ENCODE measurements around the gene CCL22.

The CCL22 gene

DNA sequence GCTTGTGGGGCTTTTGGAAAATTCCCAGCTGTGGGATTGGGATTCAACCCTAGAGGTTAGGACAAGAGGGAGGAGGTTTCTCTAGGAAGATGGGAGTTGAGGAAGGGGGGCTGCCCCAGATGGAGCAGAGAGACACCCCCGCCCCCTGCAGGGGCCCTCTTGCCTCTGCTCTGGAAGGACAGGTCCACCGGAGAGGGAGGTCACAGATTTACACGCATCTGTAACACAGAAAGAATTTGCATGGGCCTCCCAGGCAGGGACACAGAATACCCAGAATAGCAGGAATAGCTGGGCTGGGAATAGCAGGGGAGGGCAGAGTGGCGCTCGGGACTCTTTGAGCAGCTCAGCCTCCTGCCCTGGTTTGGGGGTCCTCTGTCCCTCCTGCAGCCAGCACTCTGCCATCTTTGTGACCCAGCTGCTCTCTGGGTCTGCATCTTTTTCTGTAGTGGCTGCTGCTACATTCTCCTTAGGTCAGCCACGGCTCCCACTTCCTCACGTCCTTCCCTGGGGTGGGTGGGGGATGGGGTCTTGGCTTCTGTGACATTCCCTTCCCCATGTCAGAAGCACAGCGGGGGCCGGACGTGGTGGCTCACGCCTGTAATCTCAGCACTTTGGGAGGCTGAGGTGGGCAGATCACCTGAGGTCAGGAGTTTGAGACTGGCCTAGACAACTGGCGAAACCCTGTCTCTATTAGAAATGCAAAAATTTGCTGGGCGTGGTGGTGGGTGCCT is 40.2 kb upstream of the CCL22 start:
- DNase-seq (ENCODE audit: low read depth), result no peak
- TF ChIP-seq, protein P1, sequence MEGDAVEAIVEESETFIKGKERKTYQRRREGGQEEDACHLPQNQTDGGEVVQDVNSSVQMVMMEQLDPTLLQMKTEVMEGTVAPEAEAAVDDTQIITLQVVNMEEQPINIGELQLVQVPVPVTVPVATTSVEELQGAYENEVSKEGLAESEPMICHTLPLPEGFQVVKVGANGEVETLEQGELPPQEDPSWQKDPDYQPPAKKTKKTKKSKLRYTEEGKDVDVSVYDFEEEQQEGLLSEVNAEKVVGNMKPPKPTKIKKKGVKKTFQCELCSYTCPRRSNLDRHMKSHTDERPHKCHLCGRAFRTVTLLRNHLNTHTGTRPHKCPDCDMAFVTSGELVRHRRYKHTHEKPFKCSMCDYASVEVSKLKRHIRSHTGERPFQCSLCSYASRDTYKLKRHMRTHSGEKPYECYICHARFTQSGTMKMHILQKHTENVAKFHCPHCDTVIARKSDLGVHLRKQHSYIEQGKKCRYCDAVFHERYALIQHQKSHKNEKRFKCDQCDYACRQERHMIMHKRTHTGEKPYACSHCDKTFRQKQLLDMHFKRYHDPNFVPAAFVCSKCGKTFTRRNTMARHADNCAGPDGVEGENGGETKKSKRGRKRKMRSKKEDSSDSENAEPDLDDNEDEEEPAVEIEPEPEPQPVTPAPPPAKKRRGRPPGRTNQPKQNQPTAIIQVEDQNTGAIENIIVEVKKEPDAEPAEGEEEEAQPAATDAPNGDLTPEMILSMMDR (conservative IDR thresholded peaks at IDR 0.05; ENCODE audit: low read depth, low read length), result no peak

DNA sequence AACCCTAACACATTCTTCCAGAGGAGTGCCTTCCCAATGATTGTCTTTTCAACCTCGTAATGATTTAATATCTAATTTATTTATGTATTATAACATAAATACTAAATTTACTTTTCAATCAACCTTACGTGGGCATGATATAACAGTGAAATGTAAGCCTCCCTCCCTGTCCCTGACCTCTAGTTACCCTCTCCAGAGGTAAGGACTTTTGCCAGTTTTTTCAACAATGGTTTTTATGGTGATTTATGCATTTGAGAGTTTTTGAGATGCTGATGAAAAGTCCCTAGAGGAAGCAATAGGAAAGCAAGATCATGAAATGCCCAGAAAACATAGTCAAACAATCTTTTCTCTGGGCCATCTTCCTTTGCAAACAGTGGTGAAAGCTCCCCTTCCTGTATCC is 38.9 kb upstream of the CCL22 start:
- TF ChIP-seq, protein P1 (conservative IDR thresholded peaks at IDR 0.05; ENCODE audit: low read depth, low read length), result no peak
- no peak for DNase-seq (ENCODE audit: low read depth)
- H3K4me3 ChIP-seq (ENCODE audit: low read length), result no peak overlapping the region

More for the DNA sequence above, 40.2 kb upstream of the CCL22 start:
- no peak overlapping the region for H3K4me3 ChIP-seq (ENCODE audit: low read length)

DNA sequence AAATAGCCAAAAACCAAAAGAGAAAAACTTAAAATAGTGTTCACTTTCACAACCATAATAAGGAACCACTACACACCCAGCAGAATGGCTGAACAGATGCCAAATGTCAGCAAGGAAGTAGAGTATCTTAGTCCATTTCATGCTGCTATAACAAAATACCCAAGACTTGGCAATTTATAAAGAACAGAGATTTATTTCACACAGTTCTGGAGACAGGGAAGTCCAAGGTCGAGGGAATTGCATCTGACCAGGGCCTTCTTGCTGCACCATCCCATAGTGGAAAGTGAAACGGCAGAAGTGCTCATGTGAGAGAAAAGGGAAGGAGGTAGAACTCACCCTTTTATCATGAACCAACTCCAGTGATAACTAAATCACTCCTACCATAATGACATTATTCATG is 33.8 kb upstream of the CCL22 start:
- DNase-seq (ENCODE audit: low read depth), result no peak
- TF ChIP-seq, protein P1 (conservative IDR thresholded peaks at IDR 0.05; ENCODE audit: low read depth, low read length), result no peak
- H3K4me3 ChIP-seq (ENCODE audit: low read length), result no peak overlapping the region

DNA sequence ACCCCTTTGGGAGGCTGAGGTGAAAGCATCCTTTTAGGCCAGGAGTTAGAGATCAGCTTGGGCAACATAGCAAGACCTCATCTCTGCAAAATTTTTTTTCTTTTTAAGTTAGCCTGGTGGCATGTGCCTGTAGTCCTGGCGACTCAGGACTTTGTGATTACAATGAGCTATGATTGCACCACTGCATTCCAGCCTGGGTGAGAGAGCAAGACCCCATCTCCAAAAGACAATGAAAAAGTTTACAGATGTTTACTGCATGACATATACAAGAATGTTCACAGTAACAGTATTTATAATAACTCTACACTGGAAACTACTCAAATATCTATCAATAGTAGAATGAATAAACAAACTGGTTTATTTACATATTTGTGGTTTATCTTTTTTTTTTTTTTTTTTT is 33.1 kb upstream of the CCL22 start:
- DNase-seq (ENCODE audit: low read depth), result no peak
- no peak overlapping the region for H3K4me3 ChIP-seq (ENCODE audit: low read length)
- TF ChIP-seq, protein P1 (conservative IDR thresholded peaks at IDR 0.05; ENCODE audit: low read depth, low read length), result no peak

DNA sequence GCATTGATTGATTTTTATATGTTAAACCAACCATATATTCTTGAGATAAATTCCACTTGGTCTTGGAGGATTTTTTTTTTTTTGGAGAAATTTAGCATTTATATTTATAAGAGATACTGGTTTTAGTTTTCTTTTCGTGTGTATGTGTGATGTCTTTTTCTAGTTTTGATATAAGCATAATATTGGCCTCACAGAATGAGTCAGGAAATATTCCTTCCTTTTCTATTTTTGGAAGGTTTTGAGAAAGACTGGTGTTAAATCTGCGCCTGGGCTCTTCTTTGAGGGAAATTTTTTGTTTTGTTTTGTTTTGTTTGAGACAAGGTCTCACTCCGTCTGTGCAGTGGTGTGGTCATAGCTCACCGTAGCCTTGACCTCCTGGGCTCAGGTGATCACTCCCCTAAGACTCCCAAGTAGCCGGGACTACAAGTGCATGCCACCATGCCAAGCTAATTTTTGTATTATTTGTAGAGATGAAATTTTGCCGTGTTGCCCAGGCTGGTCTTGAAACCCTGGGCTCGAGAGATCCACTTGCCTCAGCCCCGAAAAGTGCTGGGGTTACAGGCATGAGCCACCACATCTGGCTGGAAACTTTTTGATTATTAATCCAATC is 28.8 kb upstream of the CCL22 start:
- DNase-seq (ENCODE audit: low read depth), result no peak
- H3K4me3 ChIP-seq (ENCODE audit: low read length), result no peak overlapping the region
- TF ChIP-seq, protein P1 (conservative IDR thresholded peaks at IDR 0.05; ENCODE audit: low read depth, low read length), result no peak

DNA sequence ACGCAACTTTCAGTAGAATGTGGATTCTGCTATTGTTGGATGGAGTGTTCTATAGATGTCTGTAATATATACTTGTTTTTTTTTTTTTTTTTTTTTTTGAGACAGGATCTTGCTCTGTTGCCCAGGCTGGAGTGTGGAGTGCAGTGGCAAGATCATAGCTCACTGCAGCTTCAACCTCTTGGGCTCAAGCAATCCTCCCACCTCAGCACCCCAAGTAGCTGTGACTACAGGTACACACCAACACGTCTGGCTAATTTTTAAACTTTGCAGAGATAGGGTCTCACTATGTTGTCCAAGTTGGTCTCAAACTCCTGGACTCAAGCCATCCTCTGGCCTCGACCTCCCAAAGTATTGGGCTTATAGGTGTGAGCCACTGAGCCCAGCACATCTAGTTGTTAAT is 27.2 kb upstream of the CCL22 start:
- DNase-seq (ENCODE audit: low read depth), result no peak
- no peak overlapping the region for H3K4me3 ChIP-seq (ENCODE audit: low read length)
- TF ChIP-seq, protein P1 (conservative IDR thresholded peaks at IDR 0.05; ENCODE audit: low read depth, low read length), result no peak

DNA sequence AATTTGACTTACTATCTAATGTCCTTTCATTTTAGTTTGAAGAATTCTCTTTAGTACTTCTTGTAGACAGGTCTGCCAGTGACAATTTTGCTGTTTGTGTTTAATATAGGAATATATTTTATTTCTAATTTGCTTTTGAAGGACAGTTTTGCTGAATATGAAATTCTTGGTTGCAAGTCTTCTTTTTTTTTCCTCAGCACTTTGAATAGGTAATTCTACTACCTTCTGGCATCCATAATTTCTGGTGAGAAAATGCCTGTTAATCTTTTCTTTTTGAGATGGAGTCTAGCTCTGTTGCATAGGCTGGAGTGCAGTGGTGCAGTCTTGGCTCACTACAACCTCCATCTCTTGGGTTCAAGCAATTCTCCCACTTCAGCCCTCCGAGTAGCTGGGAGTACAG is 25.2 kb upstream of the CCL22 start:
- H3K4me3 ChIP-seq (ENCODE audit: low read length), result no peak overlapping the region
- TF ChIP-seq, protein P1 (conservative IDR thresholded peaks at IDR 0.05; ENCODE audit: low read depth, low read length), result no peak
- no peak for DNase-seq (ENCODE audit: low read depth)
